NCI-H2107 treated with DMSO at 0.1 percent for 48 hours (cell line): ENCODE results near the gene CADM2.

Experiments used
- DNase-seq: peaks from one replicate; lab custom pipeline; 2025; ENCODE audit not compliant: unreplicated experiment; lab: John Stamatoyannopoulos, UW

CADM2 gene

GRCh38 chr3:84983490-84983889, 24.7 kb downstream of the CADM2 start:
- DNase-seq: no peak

GRCh38 chr3:84984429-84984828, 25.6 kb downstream of the CADM2 start:
- DNase-seq: no peak

- no peak for DNase-seq
Observed at GRCh38 chr3:84985795-84986194, 27.0 kb downstream of the CADM2 start.

- peak; percentile 36 for DNase-seq
Observed at GRCh38 chr3:84987706-84988504, 29.1 kb downstream of the CADM2 start.

GRCh38 chr3:84989102-84989501, 30.3 kb downstream of the CADM2 start:
- DNase-seq: no peak

GRCh38 chr3:84991422-84991900, 32.7 kb downstream of the CADM2 start:
- no peak for DNase-seq

- DNase-seq: no peak
Observed at GRCh38 chr3:84993956-84994355, 35.2 kb downstream of the CADM2 start.

- no peak for DNase-seq
Observed at GRCh38 chr3:84998545-84998944, 39.8 kb downstream of the CADM2 start.

- no peak for DNase-seq
Observed at GRCh38 chr3:85003479-85003878, 44.7 kb downstream of the CADM2 start.

- no peak for DNase-seq
Observed at GRCh38 chr3:85004147-85004546, 45.4 kb downstream of the CADM2 start.

GRCh38 chr3:85005946-85006345, 47.2 kb downstream of the CADM2 start:
- DNase-seq: no peak

- DNase-seq: no peak
Observed at GRCh38 chr3:85007195-85008094, 48.7 kb downstream of the CADM2 start.

GRCh38 chr3:85020828-85021227, 62.0 kb downstream of the CADM2 start:
- no peak for DNase-seq

- no peak for DNase-seq
Observed at GRCh38 chr3:85030052-85030451, 71.3 kb downstream of the CADM2 start.

GRCh38 chr3:85037203-85037602, 78.4 kb downstream of the CADM2 start:
- no peak for DNase-seq

GRCh38 chr3:85041001-85041400, 82.2 kb downstream of the CADM2 start:
- no peak for DNase-seq

GRCh38 chr3:85041562-85042055, 82.8 kb downstream of the CADM2 start:
- DNase-seq: no peak

GRCh38 chr3:85050821-85051220, 92.0 kb downstream of the CADM2 start:
- no peak for DNase-seq

- DNase-seq: no peak
Observed at GRCh38 chr3:85051786-85052185, 93.0 kb downstream of the CADM2 start.

GRCh38 chr3:85053626-85054025, 94.8 kb downstream of the CADM2 start:
- no peak for DNase-seq

GRCh38 chr3:85054579-85054978, 95.8 kb downstream of the CADM2 start:
- DNase-seq: no peak

- no peak for DNase-seq
Observed at GRCh38 chr3:85068911-85069310, 110.1 kb downstream of the CADM2 start.
